Activated naive CD4-positive, alpha-beta T cell treated with anti-CD3 and anti-CD28 coated beads, Interleukin-2, amount 10 ng/mL, durations not matched to agents 7 days and 5 days (primary cell): ENCODE measurements around the gene NTF3.
"Not testable (repeated sequence)": the region's sequence is repeated elsewhere in the genome, so short reads cannot be mapped to it uniquely, and the experiment has no call there.

Experiments
- CTCF ChIA-PET: fragments of 350-600 bp; sonication (Branson Sonifier 250); formaldehyde crosslinking; loops from one replicate; lab custom pipeline; 2021; ENCODE audit warnings: antibody characterized with exemption; lab: Charles Lee
- DNase-seq: peaks from one replicate; pipeline ENCODE4 v3.0.0-alpha.2; 2020
- H3K27ac Mint-ChIP-seq: one replicate; pipeline ENCODE4 v1.8.0; 2021; ENCODE audit warnings: mild to moderate bottlenecking, moderate library complexity, mixed read lengths
- H3K27me3 Mint-ChIP-seq: one replicate; pipeline ENCODE4 v1.8.0; 2021; ENCODE audit warnings: mild to moderate bottlenecking, mixed read lengths
- H3K36me3 Mint-ChIP-seq: one replicate; pipeline ENCODE4 v1.8.0; 2021; ENCODE audit warnings: mixed read lengths
- H3K4me1 Mint-ChIP-seq: one replicate; pipeline ENCODE4 v1.8.0; 2021; ENCODE audit warnings: mixed read lengths
- H3K4me3 Mint-ChIP-seq: one replicate; pipeline ENCODE4 v1.8.0; 2021; ENCODE audit warnings: mild to moderate bottlenecking, moderate library complexity, mixed read lengths
- H3K9me3 Mint-ChIP-seq: one replicate; pipeline ENCODE4 v1.8.0; 2021; ENCODE audit warnings: mixed read lengths

The NTF3 gene

GRCh38 chr12:5524116-5524768, 92.3 kb downstream of the NTF3 start:
- no peaks in the 10 kb centered on the region for H3K27me3 Mint-ChIP-seq
- H3K9me3 Mint-ChIP-seq, result no peaks in the 10 kb centered on the region
- H3K4me1 Mint-ChIP-seq, result no peaks in the 10 kb centered on the region
- no peak overlapping the region for H3K4me3 Mint-ChIP-seq
- CTCF ChIA-PET, result no interaction called here
- H3K36me3 Mint-ChIP-seq, result no peaks in the 10 kb centered on the region
- no peak for DNase-seq
- no peak overlapping the region for H3K27ac Mint-ChIP-seq

DNA sequence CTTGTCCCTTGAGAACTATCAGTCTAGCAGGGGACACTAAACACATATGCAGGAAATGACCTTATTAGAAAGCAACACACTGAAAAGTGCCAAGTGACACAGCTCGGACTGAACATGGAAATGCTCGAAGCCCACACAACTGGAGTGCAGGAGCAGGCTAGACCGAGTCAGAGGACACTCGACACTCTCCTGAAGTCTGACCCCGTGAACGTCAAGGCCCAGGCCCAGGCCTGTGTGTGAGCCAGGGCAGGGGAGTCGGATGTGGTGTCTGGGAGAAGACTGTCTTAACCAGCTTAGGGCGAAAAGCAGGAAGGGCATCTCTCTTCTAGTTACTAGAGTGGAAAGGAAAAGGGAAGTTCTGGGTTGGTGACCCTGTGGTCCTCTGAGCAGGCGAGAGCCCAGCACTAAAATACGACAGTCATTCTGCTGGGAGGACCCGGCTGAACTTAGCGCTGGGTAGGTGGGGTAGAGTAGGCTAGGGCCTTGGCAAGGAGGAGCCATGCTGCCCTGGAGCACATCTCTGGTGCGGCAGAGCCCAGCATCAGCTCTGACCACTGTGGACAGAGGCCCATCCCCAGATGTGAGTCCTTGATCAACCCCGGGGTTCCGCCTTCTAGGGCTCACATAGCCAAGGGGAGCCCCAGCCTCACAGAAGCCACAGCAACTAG, 93.0 kb downstream of the NTF3 start:
- Mint-ChIP-seq H3K9me3 (no peaks in the 10 kb centered on the region), H3K4me1 (no peaks in the 10 kb centered on the region), H3K4me3 (no peak overlapping the region), H3K27me3 (no peaks in the 10 kb centered on the region), H3K27ac (no peak overlapping the region), H3K36me3 (no peaks in the 10 kb centered on the region)
- CTCF ChIA-PET, result no interaction called here
- no peak for DNase-seq

DNA sequence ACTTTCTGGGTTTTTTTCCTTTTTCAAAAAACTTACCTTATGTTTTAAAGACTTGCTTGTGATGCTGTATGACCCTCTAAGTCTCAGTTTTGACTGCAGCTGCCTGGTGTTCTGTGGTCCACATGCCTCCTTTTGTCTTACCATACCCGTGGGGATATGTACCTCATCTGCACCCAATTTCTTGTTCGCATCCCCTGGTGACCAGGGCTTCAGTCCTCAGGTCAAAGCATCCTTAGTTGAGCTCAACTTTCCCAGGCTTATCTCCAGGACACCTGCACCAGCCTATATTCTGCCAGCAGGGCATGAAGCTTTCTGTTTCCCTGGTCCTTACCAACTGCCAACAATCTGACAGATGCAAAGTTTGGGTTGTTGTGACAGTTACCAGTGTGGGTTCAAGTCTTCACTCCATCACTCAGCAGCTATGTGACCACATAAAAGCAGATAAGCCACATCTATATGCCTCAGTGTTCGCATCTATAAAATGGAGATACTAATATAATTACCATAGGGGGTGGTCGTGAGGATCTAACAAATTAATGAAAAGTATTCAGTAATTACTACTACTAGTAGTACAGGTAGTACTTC, 94.0 kb downstream of the NTF3 start:
- Mint-ChIP-seq H3K27me3 (no peaks in the 10 kb centered on the region), H3K4me3 (no peak overlapping the region), H3K9me3 (no peaks in the 10 kb centered on the region), H3K36me3 (no peaks in the 10 kb centered on the region), H3K4me1 (no peaks in the 10 kb centered on the region), H3K27ac (no peak overlapping the region)
- no peak for DNase-seq
- CTCF ChIA-PET, result no interaction called here

DNA sequence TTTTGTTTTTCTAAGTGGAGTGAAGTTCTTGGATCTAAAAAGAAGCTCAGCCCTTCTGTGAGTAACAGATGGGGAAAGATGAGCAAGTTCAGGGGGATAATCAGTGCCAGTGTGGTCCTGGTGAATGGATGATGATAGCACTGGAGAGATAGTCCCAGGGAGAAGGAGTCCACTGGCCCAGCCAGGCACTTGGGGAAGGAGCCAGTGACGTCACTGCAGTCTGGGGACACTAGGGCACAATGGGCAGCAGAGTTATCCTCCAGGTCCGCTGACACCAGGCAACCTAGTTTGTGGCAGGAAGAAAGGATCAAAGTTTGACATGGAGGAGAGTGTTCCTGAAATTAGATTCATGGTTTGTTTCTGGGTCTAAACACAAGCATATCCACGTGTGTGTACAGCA, 101.5 kb downstream of the NTF3 start:
- CTCF ChIA-PET, result no interaction called here
- Mint-ChIP-seq H3K36me3 (no peaks in the 10 kb centered on the region), H3K27ac (no peak overlapping the region), H3K4me1 (no peaks in the 10 kb centered on the region), H3K4me3 (no peak overlapping the region), H3K27me3 (no peaks in the 10 kb centered on the region), H3K9me3 (no peaks in the 10 kb centered on the region)
- no peak for DNase-seq

- no peaks in the 10 kb centered on the region for H3K36me3 Mint-ChIP-seq
- H3K4me3 Mint-ChIP-seq, result no peak overlapping the region
- H3K9me3 Mint-ChIP-seq, result no peaks in the 10 kb centered on the region
- no peak for DNase-seq
- H3K27me3 Mint-ChIP-seq, result peaks cover 4% of the 10 kb centered on the region
- H3K4me1 Mint-ChIP-seq, result no peaks in the 10 kb centered on the region
- H3K27ac Mint-ChIP-seq, result no peak overlapping the region
- CTCF ChIA-PET, result no interaction called here
Observed at GRCh38 chr12:5534426-5535199, 102.7 kb downstream of the NTF3 start.

DNA sequence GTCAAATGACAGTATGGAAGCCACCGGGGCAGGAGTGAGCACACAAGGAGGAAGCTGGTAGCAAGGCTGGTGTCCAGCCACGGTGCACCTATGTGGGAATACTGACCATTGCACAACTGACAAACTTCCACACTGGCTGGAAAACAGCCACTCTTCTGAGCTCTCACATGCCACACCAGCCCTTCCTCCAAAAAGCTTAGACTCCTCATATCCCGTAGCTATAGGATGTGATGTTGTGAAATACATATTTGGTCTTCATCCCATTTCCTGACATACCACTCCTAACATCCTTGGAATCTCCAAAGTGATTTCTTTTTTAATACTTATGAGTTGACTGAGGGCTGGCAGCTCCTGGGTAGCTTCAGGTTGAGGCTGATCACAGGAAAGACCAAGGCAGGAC, 103.6 kb downstream of the NTF3 start:
- no peak overlapping the region for H3K4me3 Mint-ChIP-seq
- DNase-seq, result no peak
- CTCF ChIA-PET, result no interaction called here
- H3K27me3 Mint-ChIP-seq, result peaks cover 4% of the 10 kb centered on the region
- H3K36me3 Mint-ChIP-seq, result no peaks in the 10 kb centered on the region
- H3K9me3 Mint-ChIP-seq, result no peaks in the 10 kb centered on the region
- no peaks in the 10 kb centered on the region for H3K4me1 Mint-ChIP-seq
- H3K27ac Mint-ChIP-seq, result no peak overlapping the region

DNA sequence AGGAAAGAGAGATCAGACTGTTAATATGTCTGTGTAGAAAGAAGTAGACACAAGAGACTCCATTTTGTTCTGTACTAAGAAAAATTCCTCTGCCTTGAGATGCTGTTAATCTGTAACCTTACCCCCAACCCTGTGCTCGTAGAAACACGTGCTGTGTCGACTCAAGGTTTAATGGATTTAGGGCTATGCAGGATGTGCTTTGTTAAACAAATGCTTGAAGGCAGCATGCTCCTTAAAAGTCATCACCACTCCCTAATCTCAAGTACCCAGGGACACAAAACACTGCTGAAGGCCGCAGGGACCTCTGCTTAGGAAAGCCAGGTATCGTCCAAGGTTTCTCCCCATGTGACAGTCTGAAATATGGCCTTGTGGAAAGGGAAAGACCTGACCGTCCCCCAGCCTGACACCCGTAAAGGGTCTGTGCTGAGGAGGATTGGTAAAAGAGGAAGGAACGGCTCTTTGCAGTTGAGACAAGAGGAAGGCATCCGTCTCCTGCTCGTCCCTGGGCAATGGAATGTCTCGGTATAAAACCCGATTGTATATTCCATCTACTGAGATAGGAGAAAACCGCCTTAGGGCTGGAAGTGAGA, 105.2 kb downstream of the NTF3 start:
- H3K4me1 Mint-ChIP-seq, H3K27ac Mint-ChIP-seq, H3K27me3 Mint-ChIP-seq, H3K4me3 Mint-ChIP-seq, CTCF ChIA-PET, H3K9me3 Mint-ChIP-seq, DNase-seq, H3K36me3 Mint-ChIP-seq: not testable (repeated sequence)

- no peaks in the 10 kb centered on the region for H3K36me3 Mint-ChIP-seq
- H3K4me1 Mint-ChIP-seq, result no peaks in the 10 kb centered on the region
- H3K27me3 Mint-ChIP-seq, result peaks cover 4% of the 10 kb centered on the region
- CTCF ChIA-PET, result no interaction called here
- H3K9me3 Mint-ChIP-seq, result no peaks in the 10 kb centered on the region
- no peak for DNase-seq
- H3K4me3 Mint-ChIP-seq, result no peak overlapping the region
- no peak overlapping the region for H3K27ac Mint-ChIP-seq
Observed at GRCh38 chr12:5537771-5538170, 105.9 kb downstream of the NTF3 start.
